A549 (cell line): ENCODE data around the gene TSSC4. TPM values are rescaled to one million over a fixed set of nuclear protein-coding genes. Genes with fewer than 3 reads are reported as not detected.

ENCODE experiments used
- ATAC-seq, 2 experiments: fragments of 200-7000 bp in 1 of 2; fragments of >200 bp in 1 of 2; cut with Nextera tagmentation in 1 of 2; cut with Tn5 transposase in 1 of 2; 3 replicates each; pipeline versions ENCODE4 v1.8.0 to v1.9.1; 2018 to 2020; ENCODE audit warnings: mild to moderate bottlenecking in 1 of 2, moderate library complexity in 1 of 2
- CTCF ChIA-PET: fragments of 300-600 bp; sonication (Branson Sonifier 250); formaldehyde crosslinking; extraction: SDS; loops from one replicate; lab custom pipeline; 2021; ENCODE audit warnings: antibody characterized with exemption, inconsistent platforms; lab: Yijun Ruan, JAX
- POLR2A ChIA-PET: fragments of 350-600 bp; formaldehyde crosslinking; extraction: SDS; loops from one replicate; lab custom pipeline; 2021; ENCODE audit warnings: antibody characterized with exemption, inconsistent platforms; lab: Yijun Ruan, JAX
- DNase-seq, 2 experiments: peaks; one replicate each; pipeline versions ENCODE4 v3.0.0 to v3.0.0-alpha.2; 2011 to 2016; ENCODE audit warnings: low read depth in 1 of 2, low spot score in 1 of 2
- FAIRE-seq: peaks from 2 replicates; lab custom pipeline; 2011; peaks lifted over from hg19 to GRCh38; lab: Jason Lieb, UNC
- H3K27ac ChIP-seq, 2 experiments: fragments of >200 bp; sonication (Bioruptor Twin); formaldehyde crosslinking; 3 replicates each; pipeline ENCODE4 v1.5.1; 2016 to 2017
- H3K4me1 ChIP-seq: fragments of >200 bp; sonication (Bioruptor Twin); formaldehyde crosslinking; 3 replicates; pipeline ENCODE4 v1.6.1; 2016
- H3K4me2 ChIP-seq: fragments of >200 bp; sonication (Bioruptor Twin); formaldehyde crosslinking; 3 replicates; pipeline ENCODE4 v1.6.1; 2016
- H3K4me3 ChIP-seq: fragments of >200 bp; sonication (Bioruptor Twin); formaldehyde crosslinking; 3 replicates; pipeline ENCODE4 v1.5.1; 2016
- H3K9me3 ChIP-seq: fragments of >200 bp; sonication (Bioruptor Twin); formaldehyde crosslinking; 3 replicates; pipeline ENCODE4 v1.6.1; 2016
- BHLHE40 ChIP-seq: IDR thresholded peaks from 2 replicates; pipeline ENCODE4 v1.6.1; 2012; ENCODE audit warnings: low read depth, low read length, inconsistent platforms
- CBX8 ChIP-seq: fragments of 200-600 bp; sonication (generic); IDR thresholded peaks from 2 replicates; pipeline ENCODE4 v1.6.1; 2016
- CEBPB ChIP-seq, 2 experiments: fragments of >200 bp in 1 of 2; sonication (Bioruptor Twin) in 1 of 2; formaldehyde crosslinking in 1 of 2; IDR thresholded peaks; 2 replicates each; pipeline ENCODE4 v1.6.1; 2012 to 2016
- CHD2 ChIP-seq: fragments of 150-350 bp; IDR thresholded peaks from 2 replicates; pipeline ENCODE4 v1.6.1; 2014; ENCODE audit warnings: low read length; ENCODE audit not compliant: partially characterized antibody
- E2F6 ChIP-seq: IDR thresholded peaks from 2 replicates; pipeline ENCODE4 v1.6.1; 2012; ENCODE audit warnings: low read depth, borderline replicate concordance
- ESRRA ChIP-seq: fragments of 150-350 bp; IDR thresholded peaks from 2 replicates; pipeline ENCODE4 v1.6.1; 2014; ENCODE audit warnings: mild to moderate bottlenecking, low read length, borderline replicate concordance
- FOSB ChIP-seq: fragments of 250-450 bp; sonication (Bioruptor Pico); IDR thresholded peaks from 2 replicates; pipeline ENCODE4 v1.5.0; 2020; ENCODE audit warnings: mild to moderate bottlenecking, moderate library complexity
- FOSL2 ChIP-seq, 2 experiments: fragments of 450-650 bp in 1 of 2; fragments of >200 bp in 1 of 2; sonication (Bioruptor Twin) in 1 of 2; formaldehyde crosslinking; IDR thresholded peaks; 2 replicates each; pipeline versions ENCODE4 v1.5.0 to v1.6.1; 2016 to 2020; ENCODE audit warnings: mild to moderate bottlenecking in 1 of 2, moderate library complexity in 1 of 2
- HDAC2 ChIP-seq: fragments of 200-600 bp; sonication (generic); IDR thresholded peaks from 2 replicates; pipeline ENCODE4 v1.6.1; 2016
- HMGXB4 ChIP-seq: fragments of 250-450 bp; sonication (Bioruptor Pico); IDR thresholded peaks from 2 replicates; pipeline ENCODE4 v1.5.0; 2021; ENCODE audit warnings: mild to moderate bottlenecking, moderate library complexity, borderline replicate concordance
- HOXB13 ChIP-seq: fragments of 250-450 bp; sonication (Bioruptor Pico); IDR thresholded peaks from 2 replicates; pipeline ENCODE4 v1.5.0; 2020; ENCODE audit warnings: low read depth, mild to moderate bottlenecking, moderate library complexity
- JUNB ChIP-seq: fragments of >200 bp; sonication (Bioruptor Twin); formaldehyde crosslinking; IDR thresholded peaks from 2 replicates; pipeline ENCODE4 v1.6.1; 2016
- KDM5A ChIP-seq: fragments of 200-600 bp; sonication (generic); IDR thresholded peaks from 2 replicates; pipeline ENCODE4 v1.6.1; 2016; ENCODE audit warnings: antibody characterized with exemption, mild to moderate bottlenecking
- NFE2L2 ChIP-seq: fragments of 150-350 bp; conservative IDR thresholded peaks from 2 replicates; pipeline ENCODE4 v1.6.1; 2014; ENCODE audit warnings: low read length
- PHF8 ChIP-seq: fragments of 200-600 bp; sonication (generic); IDR thresholded peaks from 2 replicates; pipeline ENCODE4 v1.6.1; 2016; ENCODE audit warnings: low read depth, mild to moderate bottlenecking, antibody characterized with exemption, moderate library complexity, borderline replicate concordance
- POLR2AphosphoS2 ChIP-seq: conservative IDR thresholded peaks from 2 replicates; pipeline ENCODE4 v1.6.1; 2012; ENCODE audit warnings: low read length, improper control_type of control experiment, inconsistent platforms
- RAD21 ChIP-seq, 2 experiments: fragments of >200 bp in 1 of 2; sonication (Bioruptor Twin) in 1 of 2; formaldehyde crosslinking in 1 of 2; IDR thresholded peaks in 1 of 2; conservative IDR thresholded peaks in 1 of 2; 2 replicates in 1 of 2; 3 replicates in 1 of 2; pipeline ENCODE4 v1.6.1; 2012 to 2018; ENCODE audit warnings: inconsistent platforms in 1 of 2
- RARB ChIP-seq: fragments of 250-450 bp; sonication (Bioruptor Pico); IDR thresholded peaks from 2 replicates; pipeline ENCODE4 v1.8.0; 2021; ENCODE audit warnings: mild to moderate bottlenecking, moderate library complexity
- RCOR1 ChIP-seq: fragments of 150-350 bp; IDR thresholded peaks from 2 replicates; pipeline ENCODE4 v1.6.1; 2014; ENCODE audit warnings: antibody characterized with exemption, low read length, low read depth
- REST ChIP-seq: fragments of 200-600 bp; sonication (generic); IDR thresholded peaks from 2 replicates; pipeline ENCODE4 v1.6.1; 2016; ENCODE audit warnings: antibody characterized with exemption, mild to moderate bottlenecking, moderate library complexity
- RNF2 ChIP-seq: fragments of 200-600 bp; sonication (generic); IDR thresholded peaks from 2 replicates; pipeline ENCODE4 v1.6.1; 2016; ENCODE audit warnings: low read depth, mild to moderate bottlenecking, antibody characterized with exemption, moderate library complexity, borderline replicate concordance
- ZFP36 ChIP-seq: fragments of 450-650 bp; IDR thresholded peaks from 2 replicates; pipeline ENCODE4 v1.6.1; 2014; ENCODE audit warnings: borderline replicate concordance; ENCODE audit not compliant: partially characterized antibody
- ZSCAN20 ChIP-seq: fragments of 250-450 bp; sonication (Bioruptor Pico); IDR thresholded peaks from 2 replicates; pipeline ENCODE4 v1.8.0; 2022; ENCODE audit warnings: mild to moderate bottlenecking, moderate library complexity
- WGBS: methylation state at CpG from one replicate; pipeline ENCODE4 v1.1.6; 2017; ENCODE audit errors: missing lambda C conversion rate; 5-methylcytosine and 5-hydroxymethylcytosine counted together
- polyA plus RNA-seq, 4 experiments: library from polyadenylated mRNA; depleted of rRNA in 3 of 4; stranded (reverse); fragments of >200 nt; fragmentation: RNase III in 1 of 4; extraction: RNeasy Plus Mini Kit Qiagen cat#74134 plus additional on column Dnase treatment in 1 of 4; gene quantifications; 2 replicates in 3 of 4; 3 replicates in 1 of 4; pipeline ENCODE4 v1.2.3, GENCODE V29; 2011 to 2017
- TF ChIP-seq, protein P1 (sequence below): fragments of 150-350 bp; IDR thresholded peaks from 2 replicates; pipeline ENCODE4 v1.6.1; 2014; ENCODE audit warnings: low read depth, mild to moderate bottlenecking, low read length
- TF ChIP-seq, protein P2 (sequence below): fragments of >200 bp; sonication (Bioruptor Twin); formaldehyde crosslinking; IDR thresholded peaks from 2 replicates; pipeline ENCODE4 v1.6.1; 2016

TSSC4 gene
- polyA plus RNA-seq, 2 of the 4 experiments (the other 2 are of a cell fraction): 21.8 to 45.5 TPM

GRCh38 chr11:2431395-2431794 is 30.8 kb downstream of the TSSC4 start:
- H3K9me3 ChIP-seq: no peaks in the 10 kb centered on the region
- no peak overlapping the region for H3K27ac ChIP-seq
- H3K4me1 ChIP-seq: no peaks in the 10 kb centered on the region
- WGBS: 56% methylated on average over 1 of the region's 1 CpG
- no peak for ATAC-seq
- DNase-seq: no peak
- CTCF ChIA-PET: interaction anchor here (3.0 to 4.6 kb wide), 2 partner anchors 11 to 100 kb away, joined by 23 to 42 read pairs; no protein-coding TSS in a partner anchor
- H3K4me3 ChIP-seq: no peak overlapping the region
- no peak overlapping the region for H3K4me2 ChIP-seq
- POLR2A ChIA-PET: no interaction called here
- FAIRE-seq: no peak
- TF ChIP-seq ZFP36: peak; percentile 43
- no peak for TF ChIP-seq RNF2

GRCh38 chr11:2432171-2432621 is 31.6 kb downstream of the TSSC4 start:
- ChIA-PET POLR2A (no interaction called here), CTCF (interaction anchor here (1.5 to 4.6 kb wide), 3 partner anchors 12 to 456 kb away, joined by 4 to 42 read pairs (median 23); no protein-coding TSS in a partner anchor)
- no peak for FAIRE-seq
- TF ChIP-seq CBX8 (no peak), HOXB13 (CRISPR knock-in tag) (no peak), E2F6 (no peak), PHF8 (no peak), RAD21 (conservative IDR thresholded peaks at IDR 0.05 in 1 of 2, IDR thresholded peaks at IDR 0.05 in 1 of 2) (no peak), POLR2AphosphoS2 (no peak), RARB (CRISPR knock-in tag) (no peak)
- Histone ChIP-seq H3K9me3 (no peaks in the 10 kb centered on the region), H3K4me1 (no peaks in the 10 kb centered on the region), H3K4me2 (no peak overlapping the region), H3K4me3 (no peak overlapping the region), H3K27ac (no peak overlapping the region)
- no peak for ATAC-seq
- no peak for DNase-seq
- 46% methylated on average over 10 of the region's 15 CpGs for WGBS

DNA sequence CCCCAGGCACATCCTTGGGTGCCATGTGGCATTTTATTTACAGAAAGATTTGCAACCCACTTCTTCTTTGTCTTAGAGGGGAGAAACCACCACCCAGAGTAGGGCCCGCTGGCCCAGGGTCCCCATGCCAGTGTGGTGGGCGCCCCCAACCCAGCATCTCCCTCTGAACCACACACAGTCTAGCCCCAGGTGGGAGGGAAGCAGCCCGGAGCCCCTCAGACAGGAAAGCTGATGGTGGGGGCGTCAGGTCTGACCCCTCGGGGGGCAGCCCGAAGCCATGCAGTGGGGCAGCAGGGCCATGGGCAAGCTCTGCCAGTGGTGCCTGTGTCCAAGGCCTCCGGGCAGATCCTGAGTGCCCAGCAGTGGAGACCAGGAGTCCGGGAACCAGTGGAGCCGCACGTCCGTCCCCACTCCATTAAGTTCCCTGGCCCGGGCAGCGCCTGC is 32.1 kb downstream of the TSSC4 start:
- DNase-seq (no peak), ATAC-seq (no peak), FAIRE-seq (no peak)
- no peak overlapping the region for H3K4me2 ChIP-seq
- no peak overlapping the region for H3K4me3 ChIP-seq
- H3K9me3 ChIP-seq: no peaks in the 10 kb centered on the region
- CTCF ChIA-PET: interaction anchor here (1.5 to 4.6 kb wide), 3 partner anchors 13 to 455 kb away, joined by 4 to 42 read pairs (median 23); no protein-coding TSS in a partner anchor
- WGBS: 82% methylated on average over 8 of the region's 13 CpGs
- POLR2A ChIA-PET: no interaction called here
- no peaks in the 10 kb centered on the region for H3K4me1 ChIP-seq
- no peak overlapping the region for H3K27ac ChIP-seq
- no peak for TF ChIP-seq KDM5A
- no peak for TF ChIP-seq BHLHE40
- no peak for TF ChIP-seq HDAC2
- no peak for TF ChIP-seq ESRRA
- TF ChIP-seq JUNB: no peak
- TF ChIP-seq CHD2: no peak
- no peak for TF ChIP-seq ZSCAN20 (CRISPR knock-in tag)
- TF ChIP-seq REST: no peak
- TF ChIP-seq, protein P1, sequence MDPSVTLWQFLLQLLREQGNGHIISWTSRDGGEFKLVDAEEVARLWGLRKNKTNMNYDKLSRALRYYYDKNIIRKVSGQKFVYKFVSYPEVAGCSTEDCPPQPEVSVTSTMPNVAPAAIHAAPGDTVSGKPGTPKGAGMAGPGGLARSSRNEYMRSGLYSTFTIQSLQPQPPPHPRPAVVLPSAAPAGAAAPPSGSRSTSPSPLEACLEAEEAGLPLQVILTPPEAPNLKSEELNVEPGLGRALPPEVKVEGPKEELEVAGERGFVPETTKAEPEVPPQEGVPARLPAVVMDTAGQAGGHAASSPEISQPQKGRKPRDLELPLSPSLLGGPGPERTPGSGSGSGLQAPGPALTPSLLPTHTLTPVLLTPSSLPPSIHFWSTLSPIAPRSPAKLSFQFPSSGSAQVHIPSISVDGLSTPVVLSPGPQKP: no peak
- TF ChIP-seq NFE2L2: no peak
- no peak for TF ChIP-seq FOSB (CRISPR knock-in tag)
- TF ChIP-seq CEBPB (IDR thresholded peaks at IDR 0.05): no peak
- TF ChIP-seq HMGXB4 (CRISPR knock-in tag): no peak
- TF ChIP-seq RCOR1: no peak
- TF ChIP-seq, protein P2, sequence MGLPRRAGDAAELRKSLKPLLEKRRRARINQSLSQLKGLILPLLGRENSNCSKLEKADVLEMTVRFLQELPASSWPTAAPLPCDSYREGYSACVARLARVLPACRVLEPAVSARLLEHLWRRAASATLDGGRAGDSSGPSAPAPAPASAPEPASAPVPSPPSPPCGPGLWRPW: no peak
- TF ChIP-seq E2F6: no peak
- no peak for TF ChIP-seq FOSL2 (IDR thresholded peaks at IDR 0.05)
- TF ChIP-seq FOSL2 (CRISPR knock-in tag; IDR thresholded peaks at IDR 0.05): no peak
